ENCODE data around the gene KCNN3. TPM values are rescaled to one million over a fixed set of nuclear protein-coding genes. Genes with fewer than 3 reads are reported as not detected.

Gene KCNN3
- total and polyA plus RNA-seq, 2 donors, result 0.64 to 1.8 TPM

DNA sequence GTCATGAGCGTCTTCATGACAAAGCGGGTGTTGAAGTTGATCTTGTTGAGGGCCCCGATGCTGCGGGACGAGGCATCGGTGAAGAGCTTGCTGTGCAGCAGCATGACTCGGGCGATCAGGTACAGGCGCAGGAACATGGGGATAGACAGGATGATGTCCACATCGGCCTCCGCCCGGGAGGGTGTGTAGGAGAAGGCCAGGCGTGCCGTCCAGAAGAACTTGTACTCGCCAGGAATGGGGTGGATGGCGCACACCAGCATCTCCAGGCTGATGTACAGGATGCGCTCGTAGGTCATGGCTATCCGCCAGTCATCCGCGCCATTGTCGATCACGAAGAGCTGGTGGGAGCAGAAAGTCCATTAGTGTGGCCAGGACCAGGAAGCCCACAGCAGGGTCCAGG is 98.0 kb downstream of the KCNN3 start:
- no peak overlapping the region for H3K4me3 ChIP-seq (ENCODE audit: low read length in 2 of 2)
- H3K27me3 ChIP-seq (ENCODE audit: control insufficient read depth in 2 of 2, insufficient read depth in 1 of 2, low read length in 1 of 2), result no peaks in the 10 kb centered on the region
- H3K4me1 ChIP-seq (ENCODE audit: control insufficient read depth in 2 of 2, insufficient read depth in 2 of 2, low read length in 2 of 2), result peaks cover 0 to 8% of the 10 kb centered on the region in 2 donors
- H3K27ac ChIP-seq (ENCODE audit: low read depth in 1 of 2, low read length in 1 of 2), result no peak overlapping the region
- DNase-seq (ENCODE audit: low read depth in 6 of 9, low spot score in 9 of 9), result no peak
- H3K36me3 ChIP-seq (ENCODE audit: control insufficient read depth in 2 of 2, insufficient read depth in 2 of 2, low read length in 1 of 2), result no peaks in the 10 kb centered on the region
- H3K9me3 ChIP-seq (ENCODE audit: control insufficient read depth in 2 of 2, insufficient read depth in 1 of 2, low read length in 1 of 2), result no peaks in the 10 kb centered on the region
- 99% methylated on average over 23 of the region's 23 CpGs for WGBS

DNA sequence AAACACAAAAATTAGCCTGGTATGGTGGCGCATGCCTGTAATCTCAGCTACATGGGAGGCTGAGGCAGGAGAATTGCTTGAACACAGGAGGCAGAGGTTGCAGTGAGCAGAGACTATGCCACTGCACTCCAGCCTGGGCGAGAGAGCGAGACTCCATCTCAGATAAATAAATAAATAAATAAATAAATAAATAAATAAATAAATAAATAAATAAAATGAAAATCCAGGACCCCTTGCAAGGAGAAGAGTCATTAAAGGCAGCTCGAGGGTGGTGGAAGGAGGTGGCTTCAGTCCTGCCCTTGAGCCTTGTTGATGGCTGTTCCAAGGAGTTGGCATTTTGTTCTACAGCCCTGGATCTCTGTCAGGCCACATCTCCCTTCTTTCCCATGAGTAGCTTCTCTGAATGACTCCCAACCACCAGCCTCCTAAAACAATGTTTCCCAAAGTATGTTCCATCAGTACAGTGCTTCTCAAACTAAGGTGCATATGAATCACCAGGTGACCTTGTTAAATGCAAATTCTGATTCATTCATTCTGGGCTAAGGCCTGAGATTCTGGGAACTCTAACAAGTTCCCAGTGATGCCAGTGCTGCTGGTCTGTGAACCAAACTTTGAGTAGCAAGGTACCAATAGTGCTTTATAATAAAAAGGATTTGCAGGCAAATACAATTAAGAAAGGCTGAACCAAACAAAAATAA is 99.0 kb downstream of the KCNN3 start:
- H3K36me3 ChIP-seq (ENCODE audit: control insufficient read depth in 2 of 2, insufficient read depth in 2 of 2, low read length in 1 of 2), result no peaks in the 10 kb centered on the region
- 98% methylated on average over 4 of the region's 4 CpGs for WGBS
- peaks cover 0 to 8% of the 10 kb centered on the region in 2 donors for H3K4me1 ChIP-seq (ENCODE audit: control insufficient read depth in 2 of 2, insufficient read depth in 2 of 2, low read length in 2 of 2)
- H3K27ac ChIP-seq (ENCODE audit: low read depth in 1 of 2, low read length in 1 of 2), result no peak overlapping the region
- no peak overlapping the region for H3K4me3 ChIP-seq (ENCODE audit: low read length in 2 of 2)
- no peaks in the 10 kb centered on the region for H3K9me3 ChIP-seq (ENCODE audit: control insufficient read depth in 2 of 2, insufficient read depth in 1 of 2, low read length in 1 of 2)
- DNase-seq (ENCODE audit: low read depth in 6 of 9, low spot score in 9 of 9), result no peak
- peaks cover 0 to under 1% of the 10 kb centered on the region in 2 donors for H3K27me3 ChIP-seq (ENCODE audit: control insufficient read depth in 2 of 2, insufficient read depth in 1 of 2, low read length in 1 of 2)

DNA sequence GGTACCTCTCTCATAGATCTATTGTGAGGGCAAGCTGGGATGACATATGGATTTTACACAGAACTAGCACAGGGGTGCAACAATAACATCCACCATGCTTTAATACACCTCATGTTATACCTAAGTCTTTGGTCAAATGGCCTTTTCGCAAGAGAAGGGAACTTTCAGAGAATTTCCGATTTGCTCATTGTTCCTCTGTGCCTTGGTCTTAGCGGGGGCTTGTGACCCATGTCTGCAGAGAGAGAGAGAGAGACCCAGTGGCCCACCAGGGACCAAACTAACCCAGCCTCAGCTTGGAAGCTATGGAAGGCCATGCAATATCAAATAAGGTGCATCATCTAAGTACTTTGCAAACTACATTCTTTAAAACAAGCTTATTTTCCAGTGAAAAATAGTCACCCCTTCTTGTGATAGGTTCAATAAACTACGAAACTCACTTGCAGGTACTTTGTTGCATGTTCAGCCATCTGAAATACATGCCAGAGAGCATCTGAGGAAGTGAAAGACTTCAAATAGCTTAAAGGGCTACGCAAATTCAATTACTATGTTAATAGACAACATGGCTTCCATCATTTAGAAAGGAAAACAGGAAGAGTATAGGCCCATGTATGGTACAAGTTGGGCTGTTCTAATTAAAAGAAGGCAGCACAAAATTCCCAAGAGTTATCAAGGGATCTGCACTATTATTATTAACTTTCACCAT is 100.7 kb downstream of the KCNN3 start:
- Histone ChIP-seq H3K36me3 (ENCODE audit: control insufficient read depth in 2 of 2, insufficient read depth in 2 of 2, low read length in 1 of 2) (no peaks in the 10 kb centered on the region), H3K27me3 (ENCODE audit: control insufficient read depth in 2 of 2, insufficient read depth in 1 of 2, low read length in 1 of 2) (peaks cover under 1 to 9% of the 10 kb centered on the region in 2 donors), H3K9me3 (ENCODE audit: control insufficient read depth in 2 of 2, insufficient read depth in 1 of 2, low read length in 1 of 2) (no peaks in the 10 kb centered on the region), H3K27ac (ENCODE audit: low read depth in 1 of 2, low read length in 1 of 2) (no peak overlapping the region), H3K4me1 (ENCODE audit: control insufficient read depth in 2 of 2, insufficient read depth in 2 of 2, low read length in 2 of 2) (peaks cover 0 to 2% of the 10 kb centered on the region in 2 donors), H3K4me3 (ENCODE audit: low read length in 2 of 2) (no peak overlapping the region)
- WGBS, result 97% methylated on average over 5 of the region's 5 CpGs
- DNase-seq (ENCODE audit: low read depth in 6 of 9, low spot score in 9 of 9), result no peak

DNA sequence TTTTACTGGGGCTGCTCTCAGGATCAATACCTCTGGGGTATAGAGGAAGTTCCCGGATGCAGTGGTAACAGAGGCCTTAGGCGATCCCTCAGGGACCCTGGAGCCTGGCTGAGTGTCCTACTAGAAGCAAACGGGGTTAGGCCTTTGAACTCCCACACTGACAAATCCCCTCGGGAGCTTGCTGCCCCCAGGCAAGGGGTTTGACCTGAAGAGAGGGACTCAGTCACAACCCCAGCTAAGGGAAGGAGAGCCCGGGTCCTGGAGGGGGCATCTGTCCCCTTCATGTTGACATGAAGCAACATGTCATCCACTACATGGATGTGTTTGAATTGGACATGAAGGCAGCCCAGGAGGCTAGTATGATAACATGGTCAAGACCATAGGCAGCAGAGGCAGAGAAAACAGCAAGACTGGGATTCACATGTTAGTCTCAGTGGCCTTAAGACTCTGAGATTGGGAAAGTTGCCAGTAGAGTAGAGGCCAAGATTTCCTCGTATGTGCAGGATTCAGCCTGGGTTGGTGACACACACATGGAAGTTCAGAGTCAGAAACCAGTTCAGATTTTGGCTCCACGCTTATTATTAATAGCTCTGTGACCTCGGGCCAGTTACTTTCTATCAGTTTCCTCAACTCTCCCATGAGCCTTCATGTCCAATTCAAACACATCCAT is 101.5 kb downstream of the KCNN3 start:
- 96% methylated on average over 8 of the region's 8 CpGs for WGBS
- Histone ChIP-seq H3K27me3 (ENCODE audit: control insufficient read depth in 2 of 2, insufficient read depth in 1 of 2, low read length in 1 of 2) (peaks cover 2 to 11% of the 10 kb centered on the region in 2 donors), H3K4me1 (ENCODE audit: control insufficient read depth in 2 of 2, insufficient read depth in 2 of 2, low read length in 2 of 2) (peaks cover 0 to 2% of the 10 kb centered on the region in 2 donors), H3K36me3 (ENCODE audit: control insufficient read depth in 2 of 2, insufficient read depth in 2 of 2, low read length in 1 of 2) (no peaks in the 10 kb centered on the region), H3K27ac (ENCODE audit: low read depth in 1 of 2, low read length in 1 of 2) (no peak overlapping the region), H3K4me3 (ENCODE audit: low read length in 2 of 2) (no peak overlapping the region), H3K9me3 (ENCODE audit: control insufficient read depth in 2 of 2, insufficient read depth in 1 of 2, low read length in 1 of 2) (no peaks in the 10 kb centered on the region)
- no peak for DNase-seq (ENCODE audit: low read depth in 6 of 9, low spot score in 9 of 9)

DNA sequence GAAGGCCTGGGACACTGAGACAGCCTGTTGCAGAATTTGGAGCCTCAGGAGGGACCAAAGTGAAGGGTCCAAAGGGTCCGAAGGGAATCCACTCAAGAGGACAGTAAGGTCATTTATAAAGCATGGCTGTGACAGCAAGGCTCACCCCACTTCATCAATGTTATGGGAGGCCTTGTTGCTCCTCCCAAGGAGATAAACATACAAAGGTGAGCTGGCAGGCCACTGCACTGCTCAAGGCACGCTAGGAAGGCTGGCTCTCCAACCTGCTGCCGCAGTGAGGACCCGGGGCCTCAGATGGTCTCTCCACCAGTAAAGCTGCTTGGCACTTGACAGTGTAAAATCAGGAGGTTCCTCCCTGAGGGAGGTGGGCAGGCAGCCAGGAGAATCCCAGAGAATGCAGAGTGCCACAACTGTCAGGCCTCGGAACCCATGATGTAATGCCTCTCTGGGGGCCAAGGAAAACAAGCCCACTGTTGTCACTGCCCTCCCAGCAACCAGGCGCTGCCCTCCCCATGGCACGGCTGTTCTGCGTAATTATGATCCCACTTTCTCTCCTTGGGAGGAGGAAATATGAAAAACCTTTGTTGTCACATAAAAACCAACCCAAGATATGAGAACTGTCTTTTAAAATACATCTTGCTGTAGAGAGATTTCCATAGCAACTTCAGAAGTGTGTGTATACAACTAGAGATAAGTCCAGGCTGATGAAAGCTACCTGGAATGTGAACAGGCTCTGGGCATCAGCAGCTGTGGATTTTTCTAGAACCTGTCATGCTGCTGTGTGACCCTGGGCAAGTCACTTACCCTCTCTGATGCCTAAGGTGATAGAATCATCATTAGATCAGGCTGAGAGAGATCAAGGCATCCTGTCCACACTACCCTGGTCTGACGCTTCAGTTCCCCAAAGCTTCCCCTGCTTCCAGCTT is 102.5 kb downstream of the KCNN3 start:
- 97% methylated on average over 9 of the region's 9 CpGs for WGBS

DNA sequence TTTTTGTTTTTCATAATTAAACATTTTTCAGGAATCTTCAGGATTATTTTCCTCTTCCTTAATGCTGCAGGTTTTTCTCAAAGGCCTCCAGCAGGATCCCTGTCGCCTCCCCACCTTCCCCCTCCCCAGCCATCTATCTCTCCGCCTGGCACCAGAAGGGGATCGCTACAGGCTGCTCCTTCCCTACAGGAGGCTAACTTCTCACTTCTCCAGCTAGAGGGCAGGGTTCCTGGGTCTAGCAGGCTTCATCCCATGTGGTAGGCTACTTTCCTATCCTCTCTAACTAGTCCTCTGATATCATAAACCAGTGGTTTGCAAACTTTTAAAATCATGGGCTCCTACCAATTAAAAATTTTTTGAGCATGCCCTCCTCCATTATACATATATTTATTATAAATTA is 104.1 kb downstream of the KCNN3 start:
- peak in 1 of 9 donors; percentile 53 for DNase-seq (ENCODE audit: low read depth in 6 of 9, low spot score in 9 of 9)
- Histone ChIP-seq H3K4me3 (ENCODE audit: low read length in 2 of 2) (no peak overlapping the region), H3K27ac (ENCODE audit: low read depth in 1 of 2, low read length in 1 of 2) (no peak overlapping the region), H3K36me3 (ENCODE audit: control insufficient read depth in 2 of 2, insufficient read depth in 2 of 2, low read length in 1 of 2) (no peaks in the 10 kb centered on the region), H3K9me3 (ENCODE audit: control insufficient read depth in 2 of 2, insufficient read depth in 1 of 2, low read length in 1 of 2) (no peaks in the 10 kb centered on the region), H3K27me3 (ENCODE audit: control insufficient read depth in 2 of 2, insufficient read depth in 1 of 2, low read length in 1 of 2) (peaks cover 8 to 32% of the 10 kb centered on the region in 2 donors), H3K4me1 (ENCODE audit: control insufficient read depth in 2 of 2, insufficient read depth in 2 of 2, low read length in 2 of 2) (peaks cover 0 to 2% of the 10 kb centered on the region in 2 donors)
- 50% methylated on average over 3 of the region's 3 CpGs for WGBS

More for the DNA sequence above, 102.5 kb downstream of the KCNN3 start:
- Histone ChIP-seq H3K27ac (ENCODE audit: low read depth in 1 of 2, low read length in 1 of 2) (no peak overlapping the region), H3K36me3 (ENCODE audit: control insufficient read depth in 2 of 2, insufficient read depth in 2 of 2, low read length in 1 of 2) (no peaks in the 10 kb centered on the region), H3K9me3 (ENCODE audit: control insufficient read depth in 2 of 2, insufficient read depth in 1 of 2, low read length in 1 of 2) (no peaks in the 10 kb centered on the region), H3K27me3 (ENCODE audit: control insufficient read depth in 2 of 2, insufficient read depth in 1 of 2, low read length in 1 of 2) (peaks cover 4 to 17% of the 10 kb centered on the region in 2 donors), H3K4me1 (ENCODE audit: control insufficient read depth in 2 of 2, insufficient read depth in 2 of 2, low read length in 2 of 2) (peaks cover 0 to 2% of the 10 kb centered on the region in 2 donors), H3K4me3 (ENCODE audit: low read length in 2 of 2) (no peak overlapping the region)
- DNase-seq (ENCODE audit: low read depth in 6 of 9, low spot score in 9 of 9), result no peak

DNA sequence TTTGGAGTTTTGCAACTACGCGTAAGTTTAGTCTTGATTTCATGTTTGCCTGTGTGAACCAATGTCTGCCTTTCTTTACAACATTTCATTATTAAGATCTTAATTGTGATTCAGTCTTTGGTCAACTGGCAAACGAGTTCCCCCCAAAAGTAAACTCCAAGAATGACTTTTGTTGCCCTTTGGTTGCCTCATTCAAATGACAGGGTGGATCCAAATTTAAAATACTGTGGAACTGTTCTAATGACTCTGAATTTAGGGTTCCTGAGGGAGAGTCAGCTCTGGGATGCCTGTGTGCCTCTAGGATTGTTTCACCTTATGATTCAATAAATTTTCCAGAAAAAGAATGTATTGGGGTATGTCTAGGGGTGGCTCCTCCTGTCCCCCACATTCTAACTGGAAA is 105.3 kb downstream of the KCNN3 start:
- no peak overlapping the region for H3K27ac ChIP-seq (ENCODE audit: low read depth in 1 of 2, low read length in 1 of 2)
- H3K4me3 ChIP-seq (ENCODE audit: low read length in 2 of 2), result no peak overlapping the region
- WGBS, result 92% methylated on average over 3 of the region's 3 CpGs
- H3K36me3 ChIP-seq (ENCODE audit: control insufficient read depth in 2 of 2, insufficient read depth in 2 of 2, low read length in 1 of 2), result no peaks in the 10 kb centered on the region
- H3K4me1 ChIP-seq (ENCODE audit: control insufficient read depth in 2 of 2, insufficient read depth in 2 of 2, low read length in 2 of 2), result peaks cover 4 to 11% of the 10 kb centered on the region in 2 donors
- no peak for DNase-seq (ENCODE audit: low read depth in 6 of 9, low spot score in 9 of 9)
- peaks cover 0 to 4% of the 10 kb centered on the region in 2 donors for H3K9me3 ChIP-seq (ENCODE audit: control insufficient read depth in 2 of 2, insufficient read depth in 1 of 2, low read length in 1 of 2)
- H3K27me3 ChIP-seq (ENCODE audit: control insufficient read depth in 2 of 2, insufficient read depth in 1 of 2, low read length in 1 of 2), result peaks cover 13 to 44% of the 10 kb centered on the region in 2 donors

DNA sequence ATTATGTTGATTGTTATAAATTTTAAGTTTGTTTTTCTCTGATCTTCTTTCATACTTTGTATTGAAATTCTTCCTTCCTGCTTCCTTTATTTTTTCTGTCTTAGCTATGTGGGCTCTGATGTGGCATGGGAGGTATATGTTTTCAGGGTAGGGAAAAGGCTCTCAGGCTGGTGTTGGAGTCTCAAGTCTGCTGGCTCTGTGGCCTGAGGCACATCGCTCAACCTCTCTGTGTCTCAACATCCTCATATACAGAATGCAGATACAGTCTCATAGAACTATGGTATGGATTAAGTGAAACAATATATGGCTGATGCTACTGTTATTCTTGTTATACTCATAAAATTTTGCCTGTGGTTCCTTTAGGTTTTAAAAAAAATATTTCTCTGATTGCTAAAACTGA is 105.9 kb downstream of the KCNN3 start:
- H3K27ac ChIP-seq (ENCODE audit: low read depth in 1 of 2, low read length in 1 of 2), result no peak overlapping the region
- WGBS, result 98% methylated on average over 1 of the region's 1 CpG
- no peaks in the 10 kb centered on the region for H3K36me3 ChIP-seq (ENCODE audit: control insufficient read depth in 2 of 2, insufficient read depth in 2 of 2, low read length in 1 of 2)
- H3K9me3 ChIP-seq (ENCODE audit: control insufficient read depth in 2 of 2, insufficient read depth in 1 of 2, low read length in 1 of 2), result peaks cover 0 to 4% of the 10 kb centered on the region in 2 donors
- H3K4me3 ChIP-seq (ENCODE audit: low read length in 2 of 2), result no peak overlapping the region
- DNase-seq (ENCODE audit: low read depth in 6 of 9, low spot score in 9 of 9), result no peak
- H3K4me1 ChIP-seq (ENCODE audit: control insufficient read depth in 2 of 2, insufficient read depth in 2 of 2, low read length in 2 of 2), result peaks cover 6 to 16% of the 10 kb centered on the region in 2 donors
- H3K27me3 ChIP-seq (ENCODE audit: control insufficient read depth in 2 of 2, insufficient read depth in 1 of 2, low read length in 1 of 2), result peaks cover 16 to 49% of the 10 kb centered on the region in 2 donors

All from thymus (tissue), 11 donors.